Aorta (tissue), 5 donors: ENCODE data around the gene RAB18. TPM values are rescaled to one million over a fixed set of nuclear protein-coding genes. Genes with fewer than 3 reads are reported as not detected.
"Not testable (repeated sequence)": the region's sequence is repeated elsewhere in the genome, so short reads cannot be mapped to it uniquely, and the experiment has no call there.

Source experiments
- ATAC-seq: fragments of 200-7000 bp; cut with Tn5 transposase; one replicate; pipeline ENCODE4 v1.9.1; 2022; ENCODE audit warnings: moderate library complexity; ENCODE audit not compliant: low FRiP score
- DNase-seq, 2 donors: peaks; one replicate each; pipeline ENCODE4 v3.0.0-alpha.2; 2020
- H3K27ac ChIP-seq, 2 donors: one replicate each; pipeline ENCODE4 v1.5.1; 2013; ENCODE audit warnings: low read length in 2 of 2, mild to moderate bottlenecking in 2 of 2, moderate library complexity in 2 of 2, control low read depth in 1 of 2, inconsistent platforms in 1 of 2, low read depth in 1 of 2
- H3K27me3 ChIP-seq, 2 donors: one replicate each; pipeline ENCODE4 v1.6.1; 2013; ENCODE audit warnings: control low read depth in 1 of 2, low read length in 1 of 2, mild to moderate bottlenecking in 1 of 2, moderate library complexity in 1 of 2; ENCODE audit not compliant: insufficient read depth in 2 of 2, control insufficient read depth in 1 of 2
- H3K36me3 ChIP-seq, 2 donors: one replicate each; pipeline ENCODE4 v1.6.1; 2013; ENCODE audit warnings: control low read depth in 1 of 2, low read length in 1 of 2, mild to moderate bottlenecking in 1 of 2; ENCODE audit not compliant: insufficient read depth in 2 of 2, control insufficient read depth in 1 of 2
- H3K4me1 ChIP-seq, 2 donors: one replicate each; pipeline ENCODE4 v1.6.1; 2013; ENCODE audit warnings: low read length in 2 of 2, control low read depth in 1 of 2, mild to moderate bottlenecking in 1 of 2, moderate library complexity in 1 of 2; ENCODE audit not compliant: insufficient read depth in 2 of 2, control insufficient read depth in 1 of 2
- H3K4me3 ChIP-seq, 2 donors: one replicate each; pipeline ENCODE4 v1.5.1; 2013; ENCODE audit warnings: low read length in 2 of 2, control low read depth in 1 of 2, mild to moderate bottlenecking in 1 of 2
- H3K9me3 ChIP-seq: one replicate; pipeline ENCODE4 v1.6.1; 2013; ENCODE audit warnings: mild to moderate bottlenecking, low read length; ENCODE audit not compliant: control insufficient read depth
- WGBS, 2 donors: extraction: QIAGEN DNeasy Blood & Tissue Kit; methylation state at CpG; one replicate each; pipeline ENCODE4 v1.1.7; 2013; 5-methylcytosine and 5-hydroxymethylcytosine counted together
- intact Hi-C, 2 donors: fragments of 100-400 bp; cut with DNase I; formaldehyde crosslinking; loops; one replicate each; pipeline versions ENCODE4 v1.14.2 to v1.15.0; 2022
- long read RNA-seq, 2 donors: library from polyadenylated mRNA; unstranded; transcript quantifications; one replicate each; pipeline ENCODE4 v2.0.0, GENCODE V29; 2020 to 2021
- polyA plus RNA-seq, 2 donors: library from polyadenylated mRNA; stranded (reverse); fragments of 200-250 nt; gene quantifications; one replicate each; pipeline ENCODE4 v1.2.3, GENCODE V29; 2013
- total RNA-seq, 2 donors: library from RNA; stranded (reverse); fragmentation: NEBNext Ultra II Directional; extraction: Animal tissue kit (Norgen Biotek cat#: 25700); gene quantifications; one replicate each; pipeline ENCODE4 v1.2.1, GENCODE V29; 2021
- donor health status: healthy with polysubstance abuse.
- donor health status: Bipolar disorder and iron deficiency.
- donor health status: DM: no; HTN: no; CAD: no.
- donor health status: DM: no; HTN: no; CAD: no.
- donor health status: DM: yes; HTN: yes; CAD: no.

Gene RAB18
- total RNA-seq (100 to 1,000 TPM; 103 to 105 TPM), polyA plus RNA-seq (10 to 100 TPM; 39.3 to 59.0 TPM)
- long read RNA-seq, donor 1, full-length matches to known transcripts: 99 of 113 reads
- long read RNA-seq, donor 1, partial matches to known transcripts: 2 of 113 reads
- long read RNA-seq, donor 1, other reads (novel, unspliced or antisense): 12 of 113 reads
- long read RNA-seq, donor 2, full-length matches to known transcripts: 22 of 31 reads
- long read RNA-seq, donor 2, partial matches to known transcripts: 1 of 31 reads
- long read RNA-seq, donor 2, other reads (novel, unspliced or antisense): 8 of 31 reads

DNA sequence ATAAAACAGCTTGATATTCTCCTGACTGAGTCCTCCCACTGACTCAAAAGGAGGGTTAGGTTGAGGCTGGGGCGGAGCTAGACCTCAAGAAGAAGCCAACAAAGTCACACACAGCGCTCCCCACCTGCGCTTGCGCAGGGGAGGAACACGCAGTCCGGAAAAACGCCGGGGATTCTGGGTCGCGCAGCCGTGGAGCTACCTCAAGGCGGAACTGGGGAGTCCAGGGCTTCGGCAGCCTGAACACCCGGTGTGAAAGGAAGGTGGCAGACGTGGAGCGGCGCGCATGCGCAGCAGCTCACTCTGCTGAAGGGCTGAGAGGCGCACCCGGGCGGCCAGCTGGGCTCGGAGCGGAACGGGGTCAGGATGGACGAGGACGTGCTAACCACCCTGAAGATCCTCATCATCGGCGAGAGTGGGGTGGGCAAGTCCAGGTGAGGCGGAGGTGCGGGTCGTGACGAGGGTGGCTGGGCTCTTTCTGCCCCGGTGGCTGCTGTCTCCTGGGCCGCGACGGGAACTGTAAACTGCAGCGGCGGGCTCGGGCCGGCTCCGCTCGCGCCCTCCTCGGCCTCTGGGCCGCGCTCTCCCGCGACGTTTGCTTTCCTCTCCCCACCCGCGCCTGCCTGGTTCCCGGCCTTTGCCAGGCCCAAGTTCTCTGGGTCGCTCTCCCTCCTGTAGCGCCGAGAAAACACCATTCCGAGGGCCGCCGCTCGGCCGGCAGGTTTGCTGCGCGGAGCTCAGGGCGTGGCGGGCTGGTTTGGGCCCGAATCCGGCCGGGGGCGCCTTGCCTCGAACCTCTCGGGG is at the start of gene RAB18:
TSS of gene RAB18 (plus strand) at position 298 of the 801 bp plus-strand sequence. CDS start at position 364, 66 bp downstream.
- Histone ChIP-seq H3K4me3 (peak within 1 kb of the TSS; percentile 52 to 84), H3K9me3 (no peaks in the 10 kb centered on the region), H3K36me3 (no peaks in the 10 kb centered on the region), H3K27ac (peak within 1 kb of the TSS; percentile 5 to 83), H3K27me3 (no peaks in the 10 kb centered on the region), H3K4me1 (peaks cover 0 to 3% of the 10 kb centered on the region in 2 donors)
- 0 to 1% methylated on average over 63 to 71 of the region's 71 CpGs for WGBS, 2 donors
- peak; percentile 99 for ATAC-seq
- DNase-seq: peak; percentile 99
- intact Hi-C loops: loop anchor here in 1 of 2 donors (10.0 kb wide), 1 partner anchor 259 kb away; the partner anchor contains the start of gene ACBD5

DNA sequence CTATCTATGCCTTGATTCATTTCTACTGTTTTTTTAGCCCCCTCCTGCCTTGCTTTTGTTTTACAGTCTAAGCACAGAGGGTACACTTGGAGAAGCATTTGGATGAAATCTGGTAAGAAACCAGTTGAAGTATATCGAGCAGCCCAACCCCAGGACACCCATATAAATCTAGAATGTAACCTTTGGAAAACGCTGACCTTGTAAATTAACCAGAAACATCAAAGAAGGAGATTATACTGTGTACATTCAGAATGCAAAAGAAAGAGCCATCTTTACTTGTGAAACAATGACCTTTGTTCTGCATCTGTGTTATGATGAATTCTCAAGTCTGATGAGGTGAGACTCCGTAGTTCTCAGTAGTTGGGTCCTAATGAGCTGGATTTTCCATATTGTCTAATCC is 49.3 kb upstream of the RAB18 start:
- H3K4me3 ChIP-seq: no peak overlapping the region
- ATAC-seq: no peak
- H3K36me3 ChIP-seq: no peaks in the 10 kb centered on the region
- H3K27me3 ChIP-seq: no peaks in the 10 kb centered on the region
- no peaks in the 10 kb centered on the region for H3K9me3 ChIP-seq
- H3K4me1 ChIP-seq: no peaks in the 10 kb centered on the region
- DNase-seq: no peak
- intact Hi-C loops: no loop called here
- H3K27ac ChIP-seq: no peak overlapping the region
- 78 to 83% methylated on average over 3 of the region's 3 CpGs for WGBS, 2 donors

DNA sequence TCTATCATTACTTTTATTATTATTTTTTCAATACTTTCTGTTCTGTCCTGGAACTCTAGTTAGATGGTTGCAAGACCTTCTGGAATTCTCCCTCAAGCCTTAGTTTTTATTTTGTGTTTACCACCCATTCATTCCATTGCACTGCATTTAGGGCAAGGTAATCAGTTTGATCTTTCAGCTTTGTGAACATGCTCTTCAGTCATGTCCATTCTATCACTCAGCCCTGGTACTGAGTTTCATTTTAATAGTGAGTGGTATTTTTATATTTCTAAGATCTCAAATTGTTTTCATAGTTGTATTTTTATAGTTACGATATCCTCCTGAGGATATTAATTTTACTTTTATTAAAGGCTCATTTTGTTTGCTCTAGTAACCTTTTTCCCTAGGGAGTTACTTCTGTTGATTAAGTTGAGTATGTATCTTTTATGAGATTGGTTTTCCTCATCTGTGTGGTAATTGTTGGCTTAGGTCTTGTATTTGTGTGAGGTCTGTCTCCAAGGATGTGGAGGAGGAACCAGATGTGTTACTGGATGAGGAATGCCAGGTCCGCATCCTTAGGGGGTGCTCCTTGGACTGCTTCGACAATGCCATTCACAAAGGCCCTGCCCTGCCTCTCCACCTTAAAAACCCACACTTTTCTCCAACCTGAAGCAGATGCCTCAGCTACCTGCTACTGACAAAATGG is 46.7 kb upstream of the RAB18 start:
- intact Hi-C loops: no loop called here
- WGBS, 2 donors: 73 to 76% methylated on average over 3 of the region's 3 CpGs
- no peak for ATAC-seq
- Histone ChIP-seq H3K36me3 (no peaks in the 10 kb centered on the region), H3K4me3 (no peak overlapping the region), H3K27ac (no peak overlapping the region), H3K4me1 (no peaks in the 10 kb centered on the region), H3K9me3 (no peaks in the 10 kb centered on the region), H3K27me3 (no peaks in the 10 kb centered on the region)
- no peak for DNase-seq

DNA sequence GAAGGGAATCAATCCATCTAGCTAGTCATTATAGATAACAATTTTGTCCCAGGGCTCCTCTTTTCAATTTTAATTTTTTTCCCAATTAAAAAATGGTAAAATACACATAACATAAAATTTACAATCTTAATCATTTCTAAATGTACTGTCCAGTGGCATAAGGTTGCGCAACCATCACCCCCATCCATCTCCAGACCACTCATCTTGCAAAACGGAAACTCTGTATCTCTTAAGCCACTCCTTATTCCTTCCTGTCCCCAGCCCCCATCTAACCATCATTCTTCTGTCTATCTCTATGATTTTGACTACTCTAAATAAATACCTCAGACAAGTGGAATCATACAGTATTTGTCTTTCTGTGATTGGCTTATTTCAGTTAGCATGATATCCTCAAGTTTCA is 46.1 kb upstream of the RAB18 start:
- Histone ChIP-seq H3K27ac (no peak overlapping the region), H3K4me3 (no peak overlapping the region), H3K36me3 (no peaks in the 10 kb centered on the region), H3K4me1 (no peaks in the 10 kb centered on the region), H3K9me3 (no peaks in the 10 kb centered on the region), H3K27me3 (no peaks in the 10 kb centered on the region)
- DNase-seq (no peak), ATAC-seq (no peak)
- intact Hi-C loops: no loop called here
- 30 to 31% methylated on average over 2 of the region's 2 CpGs for WGBS, 2 donors

DNA sequence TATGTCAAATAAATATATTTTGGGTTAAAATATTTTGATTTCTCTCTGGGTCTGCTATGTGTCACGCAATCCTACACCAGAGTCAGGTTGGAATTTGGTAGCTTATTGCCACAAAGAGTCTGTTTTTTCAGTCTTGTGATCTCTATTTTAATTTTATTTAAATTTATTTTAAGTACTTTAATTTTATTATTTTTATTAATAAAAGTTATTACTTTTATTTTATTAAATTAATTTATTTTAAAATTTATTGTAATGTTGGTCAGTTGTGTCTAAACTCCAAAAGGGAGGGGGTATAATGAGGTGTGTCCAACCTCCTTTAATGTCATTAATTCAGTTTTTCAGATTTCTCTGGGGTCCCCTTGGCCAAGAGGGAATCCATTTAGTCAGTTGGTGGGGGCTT is 42.8 kb upstream of the RAB18 start:
- Histone ChIP-seq H3K9me3 (no peaks in the 10 kb centered on the region), H3K36me3 (no peaks in the 10 kb centered on the region), H3K4me3 (no peak overlapping the region), H3K4me1 (no peaks in the 10 kb centered on the region), H3K27ac (no peak overlapping the region), H3K27me3 (no peaks in the 10 kb centered on the region)
- ATAC-seq (no peak), DNase-seq (no peak)
- WGBS, 2 donors: 94 to 95% methylated on average over 1 of the region's 1 CpG
- intact Hi-C loops: no loop called here

DNA sequence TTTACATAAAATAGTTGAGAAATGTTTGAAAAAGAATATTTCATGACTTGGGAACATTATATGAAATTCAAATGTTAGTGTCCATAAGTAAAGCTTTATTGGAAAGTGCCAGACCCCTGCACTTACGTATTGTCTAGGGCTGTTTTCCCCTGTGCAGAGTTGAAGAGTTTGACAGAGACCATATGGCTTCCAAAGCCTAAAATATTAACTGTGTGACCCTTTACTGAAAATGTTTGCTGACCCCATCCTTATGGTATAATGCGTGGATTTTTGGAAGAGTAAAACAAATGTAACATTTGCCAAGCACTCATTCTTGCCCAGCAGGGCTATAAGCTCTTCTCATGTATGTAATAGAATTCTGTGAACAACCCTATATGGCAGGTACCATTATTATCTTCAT is 40.1 kb upstream of the RAB18 start:
- no peak for DNase-seq

DNA sequence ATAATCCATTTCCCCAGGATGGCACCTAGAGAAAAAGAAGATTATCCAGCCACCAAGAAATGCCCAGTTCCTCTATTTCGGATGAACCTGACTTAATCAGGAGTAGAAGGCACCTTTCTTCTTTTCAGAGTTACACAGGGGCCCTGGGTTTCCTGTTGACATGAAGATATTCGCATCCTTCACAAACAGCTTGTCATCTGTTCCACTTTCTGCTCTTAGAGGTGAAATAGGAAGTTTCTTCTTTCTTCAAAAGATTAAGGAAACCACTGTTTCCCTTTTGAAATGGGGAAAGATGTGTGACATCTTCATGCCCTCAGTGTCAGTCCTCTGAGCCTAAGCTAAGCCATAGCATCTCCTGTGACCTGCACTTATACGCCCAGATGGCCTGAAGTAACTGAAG is 39.1 kb upstream of the RAB18 start:
- intact Hi-C loops: no loop called here
- Histone ChIP-seq H3K27ac (no peak overlapping the region), H3K36me3 (no peaks in the 10 kb centered on the region), H3K4me1 (no peaks in the 10 kb centered on the region), H3K9me3 (no peaks in the 10 kb centered on the region), H3K27me3 (no peaks in the 10 kb centered on the region), H3K4me3 (no peak overlapping the region)
- DNase-seq (no peak), ATAC-seq (no peak)
- WGBS, 2 donors: 77 to 84% methylated on average over 3 of the region's 3 CpGs

More for the DNA sequence above, 40.1 kb upstream of the RAB18 start:
- ATAC-seq: no peak
- Histone ChIP-seq H3K4me3 (no peak overlapping the region), H3K27me3 (no peaks in the 10 kb centered on the region), H3K36me3 (no peaks in the 10 kb centered on the region), H3K27ac (no peak overlapping the region), H3K4me1 (no peaks in the 10 kb centered on the region), H3K9me3 (no peaks in the 10 kb centered on the region)
- intact Hi-C loops: no loop called here
- WGBS, 2 donors: 45 to 67% methylated on average over 2 of the region's 2 CpGs

DNA sequence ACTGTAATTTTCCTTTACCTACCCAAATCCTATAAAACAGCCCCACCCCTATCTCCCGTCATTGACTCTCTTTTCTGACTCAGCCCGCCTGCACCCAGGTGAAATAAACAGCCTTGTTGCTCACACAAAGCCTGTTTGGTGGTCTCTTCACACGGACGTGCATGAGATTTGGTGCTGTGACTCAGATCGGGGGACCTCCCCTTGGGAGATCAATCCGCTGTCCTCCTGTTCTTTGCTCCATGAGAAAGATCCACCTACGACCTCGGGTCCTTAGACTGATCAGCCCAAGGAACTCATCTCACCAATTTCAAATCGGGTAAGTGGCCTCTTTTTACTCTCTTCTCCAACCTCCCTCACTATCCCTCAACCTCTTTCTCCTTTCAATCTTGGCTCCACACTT is 38.5 kb upstream of the RAB18 start:
- H3K9me3 ChIP-seq, ATAC-seq, H3K4me1 ChIP-seq, H3K27me3 ChIP-seq, H3K4me3 ChIP-seq, intact Hi-C loops, H3K27ac ChIP-seq, DNase-seq, H3K36me3 ChIP-seq: not testable (repeated sequence)
- 72 to 84% methylated on average over 8 to 9 of the region's 9 CpGs for WGBS, 2 donors
